Kidney epithelial cell (primary cell): ENCODE results near the gene PHLDA2. TPM values are rescaled to one million over a fixed set of nuclear protein-coding genes. Genes with fewer than 3 reads are reported as not detected.

Source experiments
- DNase-seq: peaks from one replicate; pipeline ENCODE4 v3.0.0-alpha.2; 2010; ENCODE audit warnings: low read depth
- H3K27me3 ChIP-seq: 2 replicates; pipeline ENCODE4 v1.6.0; 2011; ENCODE audit warnings: low read length; ENCODE audit not compliant: control insufficient read depth, insufficient read depth
- H3K36me3 ChIP-seq: 2 replicates; pipeline ENCODE4 v1.5.1; 2011; ENCODE audit warnings: low read length; ENCODE audit not compliant: control insufficient read depth, insufficient read depth
- H3K4me3 ChIP-seq: 2 replicates; pipeline ENCODE4 v1.5.1; 2011; ENCODE audit warnings: low read depth, mild to moderate bottlenecking, control low read depth, low read length
- CTCF ChIP-seq: IDR thresholded peaks from 2 replicates; pipeline ENCODE4 v1.5.1; 2011; ENCODE audit warnings: mild to moderate bottlenecking, moderate library complexity, low read length, control low read depth, inconsistent platforms; ENCODE audit not compliant: insufficient read depth, poor library complexity, severe bottlenecking
- total RNA-seq: library from RNA; depleted of rRNA; stranded (reverse); fragments of >200 nt; gene quantifications from 2 replicates; pipeline ENCODE4 v1.2.3, GENCODE V29; 2015

PHLDA2 gene
- total RNA-seq, 1 donor from 2014 or later: 32.8 TPM

GRCh38 chr11:2897048-2897447, 32.2 kb downstream of the PHLDA2 start:
- Histone ChIP-seq H3K4me3 (no peak overlapping the region), H3K36me3 (no peaks in the 10 kb centered on the region), H3K27me3 (no peaks in the 10 kb centered on the region)
- no peak for TF ChIP-seq CTCF
- DNase-seq: no peak

GRCh38 chr11:2896047-2896446, 33.2 kb downstream of the PHLDA2 start:
- no peak overlapping the region for H3K4me3 ChIP-seq
- H3K27me3 ChIP-seq: no peaks in the 10 kb centered on the region
- no peaks in the 10 kb centered on the region for H3K36me3 ChIP-seq
- no peak for TF ChIP-seq CTCF
- DNase-seq: no peak

- Histone ChIP-seq H3K4me3 (no peak overlapping the region), H3K27me3 (no peaks in the 10 kb centered on the region), H3K36me3 (no peaks in the 10 kb centered on the region)
- DNase-seq: no peak
- no peak for TF ChIP-seq CTCF
These were observed 35.3 kb downstream of the PHLDA2 start for GRCh38 chr11:2893935-2894334.

- peak; percentile 36 for TF ChIP-seq CTCF
- Histone ChIP-seq H3K36me3 (no peaks in the 10 kb centered on the region), H3K4me3 (peak overlapping the region; percentile 20), H3K27me3 (no peaks in the 10 kb centered on the region)
- DNase-seq: no peak
These were observed 36.2 kb downstream of the PHLDA2 start for GRCh38 chr11:2892967-2893528.

GRCh38 chr11:2892215-2892966, 36.8 kb downstream of the PHLDA2 start:
- Histone ChIP-seq H3K27me3 (no peaks in the 10 kb centered on the region), H3K4me3 (peak overlapping the region; percentile 20), H3K36me3 (no peaks in the 10 kb centered on the region)
- DNase-seq: no peak
- TF ChIP-seq CTCF: peak; percentile 94
